A549 (cell line): ENCODE results near the gene EXOC4. TPM values are rescaled to one million over a fixed set of nuclear protein-coding genes. Genes with fewer than 3 reads are reported as not detected.
A peak's percentile ranks its signal among the peaks of the same experiment; 100 is the strongest.

ENCODE experiments used
- ATAC-seq, 2 experiments: fragments of 200-7000 bp in 1 of 2; fragments of >200 bp in 1 of 2; cut with Nextera tagmentation in 1 of 2; cut with Tn5 transposase in 1 of 2; 3 replicates each; pipeline versions ENCODE4 v1.8.0 to v1.9.1; 2018 to 2020; ENCODE audit warnings: mild to moderate bottlenecking in 1 of 2, moderate library complexity in 1 of 2
- CTCF ChIA-PET: fragments of 300-600 bp; sonication (Branson Sonifier 250); formaldehyde crosslinking; extraction: SDS; loops from one replicate; lab custom pipeline; 2021; ENCODE audit warnings: antibody characterized with exemption, inconsistent platforms; lab: Yijun Ruan, JAX
- POLR2A ChIA-PET: fragments of 350-600 bp; formaldehyde crosslinking; extraction: SDS; loops from one replicate; lab custom pipeline; 2021; ENCODE audit warnings: antibody characterized with exemption, inconsistent platforms; lab: Yijun Ruan, JAX
- DNase-seq, 2 experiments: peaks; one replicate each; pipeline versions ENCODE4 v3.0.0 to v3.0.0-alpha.2; 2011 to 2016; ENCODE audit warnings: low read depth in 1 of 2, low spot score in 1 of 2
- FAIRE-seq: peaks from 2 replicates; lab custom pipeline; 2011; peaks lifted over from hg19 to GRCh38; lab: Jason Lieb, UNC
- H3K27ac ChIP-seq, 2 experiments: fragments of >200 bp; sonication (Bioruptor Twin); formaldehyde crosslinking; 3 replicates each; pipeline ENCODE4 v1.5.1; 2016 to 2017
- H3K4me1 ChIP-seq: fragments of >200 bp; sonication (Bioruptor Twin); formaldehyde crosslinking; 3 replicates; pipeline ENCODE4 v1.6.1; 2016
- H3K4me2 ChIP-seq: fragments of >200 bp; sonication (Bioruptor Twin); formaldehyde crosslinking; 3 replicates; pipeline ENCODE4 v1.6.1; 2016
- H3K4me3 ChIP-seq: fragments of >200 bp; sonication (Bioruptor Twin); formaldehyde crosslinking; 3 replicates; pipeline ENCODE4 v1.5.1; 2016
- H3K9me3 ChIP-seq: fragments of >200 bp; sonication (Bioruptor Twin); formaldehyde crosslinking; 3 replicates; pipeline ENCODE4 v1.6.1; 2016
- CBX2 ChIP-seq: fragments of 200-600 bp; sonication (generic); IDR thresholded peaks from 2 replicates; pipeline ENCODE4 v1.6.1; 2016; ENCODE audit warnings: low read depth, mild to moderate bottlenecking, borderline replicate concordance
- CHD2 ChIP-seq: fragments of 150-350 bp; IDR thresholded peaks from 2 replicates; pipeline ENCODE4 v1.6.1; 2014; ENCODE audit warnings: low read length; ENCODE audit not compliant: partially characterized antibody
- CHD4 ChIP-seq: fragments of 200-600 bp; sonication (generic); IDR thresholded peaks from 2 replicates; pipeline ENCODE4 v1.6.1; 2016; ENCODE audit warnings: antibody characterized with exemption, mild to moderate bottlenecking, borderline replicate concordance
- ESRRA ChIP-seq: fragments of 150-350 bp; IDR thresholded peaks from 2 replicates; pipeline ENCODE4 v1.6.1; 2014; ENCODE audit warnings: mild to moderate bottlenecking, low read length, borderline replicate concordance
- FOXS1 ChIP-seq: fragments of 250-450 bp; sonication (Bioruptor Pico); IDR thresholded peaks from 2 replicates; pipeline ENCODE4 v1.5.0; 2020; ENCODE audit warnings: mild to moderate bottlenecking, moderate library complexity
- JUN ChIP-seq, 2 experiments: fragments of >200 bp; sonication (Bioruptor Twin); formaldehyde crosslinking; IDR thresholded peaks; 2 replicates in 1 of 2; 3 replicates in 1 of 2; pipeline ENCODE4 v1.6.1; 2016 to 2017
- KDM1A ChIP-seq: fragments of 200-600 bp; sonication (generic); IDR thresholded peaks from 2 replicates; pipeline ENCODE4 v1.6.1; 2016; ENCODE audit warnings: low read depth, mild to moderate bottlenecking
- KDM5A ChIP-seq: fragments of 200-600 bp; sonication (generic); IDR thresholded peaks from 2 replicates; pipeline ENCODE4 v1.6.1; 2016; ENCODE audit warnings: antibody characterized with exemption, mild to moderate bottlenecking
- MAFK ChIP-seq: fragments of 450-650 bp; IDR thresholded peaks from 2 replicates; pipeline ENCODE4 v1.6.1; 2014; ENCODE audit not compliant: partially characterized antibody
- MAZ ChIP-seq: fragments of 150-350 bp; IDR thresholded peaks from 2 replicates; pipeline ENCODE4 v1.6.1; 2014; ENCODE audit warnings: antibody characterized with exemption, low read depth, low read length, borderline replicate concordance
- NPAS2 ChIP-seq: fragments of 250-450 bp; sonication (Bioruptor Pico); IDR thresholded peaks from 2 replicates; pipeline ENCODE4 v1.8.0; 2022; ENCODE audit warnings: mild to moderate bottlenecking, moderate library complexity, borderline replicate concordance
- PHF8 ChIP-seq: fragments of 200-600 bp; sonication (generic); IDR thresholded peaks from 2 replicates; pipeline ENCODE4 v1.6.1; 2016; ENCODE audit warnings: low read depth, mild to moderate bottlenecking, antibody characterized with exemption, moderate library complexity, borderline replicate concordance
- POLR2A ChIP-seq: IDR thresholded peaks from 2 replicates; pipeline ENCODE4 v1.6.1; 2012; ENCODE audit warnings: mild to moderate bottlenecking, low read length
- RCOR1 ChIP-seq: fragments of 150-350 bp; IDR thresholded peaks from 2 replicates; pipeline ENCODE4 v1.6.1; 2014; ENCODE audit warnings: antibody characterized with exemption, low read length, low read depth
- RNF2 ChIP-seq: fragments of 200-600 bp; sonication (generic); IDR thresholded peaks from 2 replicates; pipeline ENCODE4 v1.6.1; 2016; ENCODE audit warnings: low read depth, mild to moderate bottlenecking, antibody characterized with exemption, moderate library complexity, borderline replicate concordance
- SREBF2 ChIP-seq: fragments of 450-650 bp; IDR thresholded peaks from 2 replicates; pipeline ENCODE4 v1.6.1; 2014; ENCODE audit warnings: mild to moderate bottlenecking, moderate library complexity
- TFCP2L1 ChIP-seq: fragments of 250-450 bp; sonication (Bioruptor Pico); IDR thresholded peaks from 2 replicates; pipeline ENCODE4 v1.5.0; 2021; ENCODE audit warnings: mild to moderate bottlenecking
- TP53 ChIP-seq: fragments of 250-450 bp; sonication (Bioruptor Pico); IDR thresholded peaks from 2 replicates; pipeline ENCODE4 v1.5.0; 2021; ENCODE audit warnings: mild to moderate bottlenecking, moderate library complexity
- ZC3H11A ChIP-seq: fragments of 450-650 bp; IDR thresholded peaks from 2 replicates; pipeline ENCODE4 v1.6.1; 2014; ENCODE audit warnings: antibody characterized with exemption, mild to moderate bottlenecking
- WGBS: methylation state at CpG from one replicate; pipeline ENCODE4 v1.1.6; 2017; ENCODE audit errors: missing lambda C conversion rate; 5-methylcytosine and 5-hydroxymethylcytosine counted together
- polyA plus RNA-seq, 4 experiments: library from polyadenylated mRNA; depleted of rRNA in 3 of 4; stranded (reverse); fragments of >200 nt; fragmentation: RNase III in 1 of 4; extraction: RNeasy Plus Mini Kit Qiagen cat#74134 plus additional on column Dnase treatment in 1 of 4; gene quantifications; 2 replicates in 3 of 4; 3 replicates in 1 of 4; pipeline ENCODE4 v1.2.3, GENCODE V29; 2011 to 2017
- TF ChIP-seq, protein P1 (sequence below): fragments of >200 bp; sonication (Bioruptor Twin); formaldehyde crosslinking; IDR thresholded peaks from 3 replicates; pipeline ENCODE4 v1.5.1; 2016
- TF ChIP-seq, protein P2 (sequence below): fragments of 250-450 bp; sonication (Bioruptor Pico); IDR thresholded peaks from 2 replicates; pipeline ENCODE4 v1.5.0; 2020; ENCODE audit warnings: low read depth, mild to moderate bottlenecking, moderate library complexity
- TF ChIP-seq, protein P3 (sequence below): fragments of 250-450 bp; sonication (Bioruptor Pico); IDR thresholded peaks from 2 replicates; pipeline ENCODE4 v1.5.0; 2021; ENCODE audit warnings: mild to moderate bottlenecking, moderate library complexity, borderline replicate concordance
- TF ChIP-seq, protein P4 (sequence below): fragments of >200 bp; sonication (Bioruptor Twin); formaldehyde crosslinking; IDR thresholded peaks from 3 replicates; pipeline ENCODE4 v1.6.1; 2016
- TF ChIP-seq, protein P5 (sequence below): IDR thresholded peaks from 2 replicates; pipeline ENCODE4 v1.6.1; 2012; ENCODE audit warnings: low read depth, borderline replicate concordance

The EXOC4 gene
- polyA plus RNA-seq, 2 of the 4 experiments (the other 2 are of a cell fraction) = 33.4 to 73.1 TPM

DNA sequence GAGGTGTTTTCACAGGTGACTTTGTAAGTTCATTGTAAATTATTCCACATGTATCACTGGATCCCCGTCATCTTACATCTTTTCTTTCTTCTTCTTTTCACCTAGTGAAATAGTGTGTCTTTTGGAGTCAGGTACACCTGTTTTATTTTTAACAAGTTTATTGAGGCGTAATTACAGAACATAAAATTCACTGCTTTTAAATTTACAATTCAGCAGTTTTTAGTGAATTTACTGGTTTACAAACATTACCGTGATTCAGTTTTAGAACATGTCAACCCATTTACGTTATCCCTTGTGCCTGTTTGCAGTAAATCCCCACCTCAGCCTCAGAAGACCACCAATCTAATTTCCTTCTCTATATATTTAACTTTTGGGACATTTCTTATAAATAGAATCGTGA, 256.9 kb downstream of the EXOC4 start:
- 90% methylated on average over 5 of the region's 5 CpGs for WGBS
- no peak overlapping the region for H3K4me2 ChIP-seq
- no peak overlapping the region for H3K27ac ChIP-seq
- no peak overlapping the region for H3K4me3 ChIP-seq
- H3K4me1 ChIP-seq = peaks cover 16% of the 10 kb centered on the region; the same call in 2 of the 3 replicates
- FAIRE-seq (peak; percentile 7), ATAC-seq (no peak), DNase-seq (no peak)
- H3K9me3 ChIP-seq = no peaks in the 10 kb centered on the region
- TF ChIP-seq, protein P1, sequence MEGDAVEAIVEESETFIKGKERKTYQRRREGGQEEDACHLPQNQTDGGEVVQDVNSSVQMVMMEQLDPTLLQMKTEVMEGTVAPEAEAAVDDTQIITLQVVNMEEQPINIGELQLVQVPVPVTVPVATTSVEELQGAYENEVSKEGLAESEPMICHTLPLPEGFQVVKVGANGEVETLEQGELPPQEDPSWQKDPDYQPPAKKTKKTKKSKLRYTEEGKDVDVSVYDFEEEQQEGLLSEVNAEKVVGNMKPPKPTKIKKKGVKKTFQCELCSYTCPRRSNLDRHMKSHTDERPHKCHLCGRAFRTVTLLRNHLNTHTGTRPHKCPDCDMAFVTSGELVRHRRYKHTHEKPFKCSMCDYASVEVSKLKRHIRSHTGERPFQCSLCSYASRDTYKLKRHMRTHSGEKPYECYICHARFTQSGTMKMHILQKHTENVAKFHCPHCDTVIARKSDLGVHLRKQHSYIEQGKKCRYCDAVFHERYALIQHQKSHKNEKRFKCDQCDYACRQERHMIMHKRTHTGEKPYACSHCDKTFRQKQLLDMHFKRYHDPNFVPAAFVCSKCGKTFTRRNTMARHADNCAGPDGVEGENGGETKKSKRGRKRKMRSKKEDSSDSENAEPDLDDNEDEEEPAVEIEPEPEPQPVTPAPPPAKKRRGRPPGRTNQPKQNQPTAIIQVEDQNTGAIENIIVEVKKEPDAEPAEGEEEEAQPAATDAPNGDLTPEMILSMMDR = no peak
- TF ChIP-seq POLR2A (no peak), MAFK (peak; percentile 15)
- ChIA-PET CTCF (no interaction called here), POLR2A (no interaction called here)

DNA sequence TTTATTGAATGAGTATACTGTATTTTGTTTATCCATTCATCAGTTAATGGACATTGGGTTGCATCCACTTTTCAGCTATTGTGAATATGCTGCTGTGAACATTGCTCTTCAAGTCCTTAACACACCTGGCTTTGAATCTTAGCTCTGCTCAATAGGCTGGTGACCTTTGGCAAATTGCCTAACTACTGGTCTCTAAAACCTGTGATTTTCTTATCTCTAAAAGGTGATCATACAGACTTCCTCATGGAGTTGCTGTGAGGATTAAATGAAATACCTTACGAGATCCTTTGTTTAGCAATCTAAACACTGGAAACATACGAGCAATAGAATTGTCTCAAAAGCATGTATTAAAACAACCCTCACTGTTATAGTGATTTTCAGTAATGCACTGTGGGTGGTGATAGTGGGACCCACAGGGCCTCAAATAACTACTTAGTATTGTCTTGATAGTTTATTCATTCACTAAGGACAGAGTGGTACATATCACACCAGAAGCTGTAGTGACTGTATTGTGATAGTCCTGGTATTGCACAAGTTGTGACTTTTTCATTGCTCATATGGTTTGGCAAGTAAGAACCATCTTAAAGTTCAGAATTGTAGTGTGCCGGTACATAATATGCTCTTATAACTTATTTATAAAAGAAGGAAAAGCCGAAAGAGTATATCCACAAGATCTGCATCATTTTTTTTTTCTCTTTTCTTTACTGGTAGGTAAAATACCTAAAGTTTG, 257.6 kb downstream of the EXOC4 start:
- TF ChIP-seq CBX2 (no peak), SREBF2 (no peak), TP53 (CRISPR knock-in tag) (no peak), KDM5A (no peak), CHD4 (no peak)
- TF ChIP-seq, protein P2, sequence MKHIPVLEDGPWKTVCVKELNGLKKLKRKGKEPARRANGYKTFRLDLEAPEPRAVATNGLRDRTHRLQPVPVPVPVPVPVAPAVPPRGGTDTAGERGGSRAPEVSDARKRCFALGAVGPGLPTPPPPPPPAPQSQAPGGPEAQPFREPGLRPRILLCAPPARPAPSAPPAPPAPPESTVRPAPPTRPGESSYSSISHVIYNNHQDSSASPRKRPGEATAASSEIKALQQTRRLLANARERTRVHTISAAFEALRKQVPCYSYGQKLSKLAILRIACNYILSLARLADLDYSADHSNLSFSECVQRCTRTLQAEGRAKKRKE (CRISPR knock-in tag) = no peak
- TF ChIP-seq, protein P3, sequence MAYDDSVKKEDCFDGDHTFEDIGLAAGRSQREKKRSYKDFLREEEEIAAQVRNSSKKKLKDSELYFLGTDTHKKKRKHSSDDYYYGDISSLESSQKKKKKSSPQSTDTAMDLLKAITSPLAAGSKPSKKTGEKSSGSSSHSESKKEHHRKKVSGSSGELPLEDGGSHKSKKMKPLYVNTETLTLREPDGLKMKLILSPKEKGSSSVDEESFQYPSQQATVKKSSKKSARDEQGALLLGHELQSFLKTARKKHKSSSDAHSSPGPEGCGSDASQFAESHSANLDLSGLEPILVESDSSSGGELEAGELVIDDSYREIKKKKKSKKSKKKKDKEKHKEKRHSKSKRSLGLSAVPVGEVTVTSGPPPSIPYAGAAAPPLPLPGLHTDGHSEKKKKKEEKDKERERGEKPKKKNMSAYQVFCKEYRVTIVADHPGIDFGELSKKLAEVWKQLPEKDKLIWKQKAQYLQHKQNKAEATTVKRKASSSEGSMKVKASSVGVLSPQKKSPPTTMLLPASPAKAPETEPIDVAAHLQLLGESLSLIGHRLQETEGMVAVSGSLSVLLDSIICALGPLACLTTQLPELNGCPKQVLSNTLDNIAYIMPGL (CRISPR knock-in tag) = no peak

DNA sequence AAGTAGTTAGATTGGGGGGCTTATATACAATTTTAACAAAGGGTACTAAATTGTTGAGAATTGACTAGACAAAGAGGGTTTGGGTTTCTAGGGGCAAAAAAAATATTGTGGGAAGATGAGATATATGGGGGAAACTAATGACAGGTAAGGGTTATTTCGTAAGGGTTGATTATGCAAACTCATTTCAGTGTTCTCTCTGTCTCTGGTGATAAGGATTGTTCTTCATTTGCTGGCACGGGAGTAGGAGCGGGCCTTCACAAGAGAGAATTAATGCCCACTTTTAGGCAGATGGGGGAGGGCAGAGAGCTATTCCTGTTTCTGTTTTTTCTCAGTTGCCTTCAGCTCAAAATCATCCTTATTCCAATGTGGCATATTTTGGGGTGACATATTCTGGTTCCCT, 258.4 kb downstream of the EXOC4 start:
- Histone ChIP-seq H3K4me2 (no peak overlapping the region), H3K4me3 (no peak overlapping the region), H3K9me3 (no peaks in the 10 kb centered on the region), H3K4me1 (peaks cover 16% of the 10 kb centered on the region; the same call in 2 of the 3 replicates), H3K27ac (no peak overlapping the region)
- WGBS = 89% methylated on average over 3 of the region's 3 CpGs
- CTCF ChIA-PET = no interaction called here
- DNase-seq = no peak
- TF ChIP-seq TFCP2L1 (CRISPR knock-in tag) = no peak
- TF ChIP-seq NPAS2 (CRISPR knock-in tag) = no peak
- TF ChIP-seq KDM1A = no peak
- TF ChIP-seq FOXS1 (CRISPR knock-in tag) = no peak
- TF ChIP-seq, protein P4, sequence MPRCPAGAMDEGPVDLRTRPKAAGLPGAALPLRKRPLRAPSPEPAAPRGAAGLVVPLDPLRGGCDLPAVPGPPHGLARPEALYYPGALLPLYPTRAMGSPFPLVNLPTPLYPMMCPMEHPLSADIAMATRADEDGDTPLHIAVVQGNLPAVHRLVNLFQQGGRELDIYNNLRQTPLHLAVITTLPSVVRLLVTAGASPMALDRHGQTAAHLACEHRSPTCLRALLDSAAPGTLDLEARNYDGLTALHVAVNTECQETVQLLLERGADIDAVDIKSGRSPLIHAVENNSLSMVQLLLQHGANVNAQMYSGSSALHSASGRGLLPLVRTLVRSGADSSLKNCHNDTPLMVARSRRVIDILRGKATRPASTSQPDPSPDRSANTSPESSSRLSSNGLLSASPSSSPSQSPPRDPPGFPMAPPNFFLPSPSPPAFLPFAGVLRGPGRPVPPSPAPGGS = no peak
- TF ChIP-seq, protein P5, sequence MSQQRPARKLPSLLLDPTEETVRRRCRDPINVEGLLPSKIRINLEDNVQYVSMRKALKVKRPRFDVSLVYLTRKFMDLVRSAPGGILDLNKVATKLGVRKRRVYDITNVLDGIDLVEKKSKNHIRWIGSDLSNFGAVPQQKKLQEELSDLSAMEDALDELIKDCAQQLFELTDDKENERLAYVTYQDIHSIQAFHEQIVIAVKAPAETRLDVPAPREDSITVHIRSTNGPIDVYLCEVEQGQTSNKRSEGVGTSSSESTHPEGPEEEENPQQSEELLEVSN = no peak
- TF ChIP-seq ZC3H11A = no peak
- no peak for TF ChIP-seq JUN (IDR thresholded peaks at IDR 0.05)
- no peak for TF ChIP-seq ESRRA
- TF ChIP-seq MAZ = no peak
- no peak for TF ChIP-seq RCOR1
- TF ChIP-seq CHD2 = no peak
- TF ChIP-seq PHF8 = no peak
- TF ChIP-seq RNF2 = no peak
- TF ChIP-seq, protein P2 (CRISPR knock-in tag) = no peak
- no peak for FAIRE-seq
- POLR2A ChIA-PET = no interaction called here
- no peak for ATAC-seq

More for the DNA sequence above, 257.6 kb downstream of the EXOC4 start:
- CTCF ChIA-PET = no interaction called here
- Histone ChIP-seq H3K4me2 (no peak overlapping the region), H3K27ac (no peak overlapping the region), H3K4me1 (peaks cover 16% of the 10 kb centered on the region; the same call in 2 of the 3 replicates), H3K4me3 (no peak overlapping the region), H3K9me3 (no peaks in the 10 kb centered on the region)
- 94% methylated on average over 4 of the region's 4 CpGs for WGBS
- no peak for FAIRE-seq
- no peak for DNase-seq
- no peak for ATAC-seq
- POLR2A ChIA-PET = no interaction called here
